AG09319 (cell line): Measurements from ENCODE around the gene PRKAR2A.
"Not testable (repeated sequence)": the region's sequence is repeated elsewhere in the genome, so short reads cannot be mapped to it uniquely, and the experiment has no call there.

Experiments used
- DNase-seq: peaks from one replicate; pipeline ENCODE4 v3.0.0-alpha.2; 2010; ENCODE audit warnings: low read depth; ENCODE audit errors: extremely low read depth
- CTCF ChIP-seq: IDR thresholded peaks from 2 replicates; pipeline ENCODE4 v1.5.1; 2011; ENCODE audit warnings: low read depth, mild to moderate bottlenecking, inconsistent platforms, low read length, moderate library complexity

The PRKAR2A gene

DNA sequence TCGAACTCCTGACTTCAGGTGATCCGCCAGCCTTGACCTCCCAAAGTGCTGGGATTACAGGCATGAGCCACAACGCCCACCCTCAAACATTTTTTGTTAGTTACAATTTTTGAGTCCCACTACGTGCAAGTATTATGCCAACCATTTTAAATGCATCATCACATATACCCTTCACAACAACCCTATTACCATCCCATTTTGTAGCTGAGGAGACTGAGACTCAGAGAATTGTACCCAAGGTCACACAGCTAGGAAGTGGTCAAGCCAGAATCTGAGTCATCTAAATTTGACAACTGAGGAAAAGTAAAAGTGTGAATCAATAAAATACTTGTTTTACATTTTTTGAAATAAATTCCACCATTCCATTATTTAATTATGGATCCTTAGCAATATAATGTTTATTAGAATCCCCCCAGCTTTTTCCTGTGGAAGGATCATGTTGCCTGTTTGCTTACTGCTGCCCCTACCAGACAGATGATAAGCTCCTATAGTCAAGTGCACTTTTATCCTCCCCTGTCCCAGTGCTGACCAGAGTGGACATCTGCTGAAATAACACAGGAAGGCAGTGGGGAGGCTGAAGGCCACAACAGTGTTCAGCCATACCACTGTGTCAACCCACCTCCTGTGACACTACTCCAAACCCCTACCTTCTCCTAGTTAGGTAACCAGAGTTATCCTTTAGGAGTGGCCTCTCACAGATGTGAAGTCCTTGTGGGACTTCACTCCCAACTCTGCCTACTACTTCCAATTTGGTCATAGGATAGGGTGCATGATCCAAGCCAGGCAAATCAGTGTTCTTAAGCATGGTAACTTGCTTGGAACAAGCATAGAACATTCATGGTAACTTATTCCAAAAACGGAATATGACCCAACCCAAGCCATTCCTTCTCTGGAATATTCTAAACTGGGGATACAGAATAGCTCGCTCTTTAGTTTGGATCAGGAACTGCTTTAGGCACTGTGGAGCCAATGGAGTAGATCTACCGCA, 28.1 kb downstream of the PRKAR2A start:
- DNase-seq = no peak
- no peak for TF ChIP-seq CTCF

GRCh38 chr3:48811524-48811923, 36.1 kb downstream of the PRKAR2A start:
- TF ChIP-seq CTCF = no peak
- no peak for DNase-seq

DNA sequence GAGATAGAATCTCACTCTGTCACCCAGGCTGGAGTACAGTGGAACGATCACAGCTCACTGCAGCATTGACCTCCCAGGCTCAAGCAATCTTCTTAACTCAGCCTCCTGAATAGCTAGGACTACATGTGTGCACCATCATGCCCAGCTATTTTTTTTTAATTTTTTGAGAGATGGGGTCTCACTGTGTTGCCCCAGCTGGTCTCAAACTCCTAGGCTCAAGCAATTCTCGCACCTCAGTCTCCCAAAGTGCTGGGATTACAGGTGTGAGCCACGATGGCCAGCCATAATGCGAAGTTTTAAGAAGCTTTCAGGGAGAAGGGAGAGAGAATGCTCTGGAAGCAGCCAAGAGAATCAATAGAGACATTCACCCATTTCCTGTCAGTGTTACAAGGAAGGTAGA, 42.7 kb downstream of the PRKAR2A start:
- DNase-seq = no peak
- no peak for TF ChIP-seq CTCF

DNA sequence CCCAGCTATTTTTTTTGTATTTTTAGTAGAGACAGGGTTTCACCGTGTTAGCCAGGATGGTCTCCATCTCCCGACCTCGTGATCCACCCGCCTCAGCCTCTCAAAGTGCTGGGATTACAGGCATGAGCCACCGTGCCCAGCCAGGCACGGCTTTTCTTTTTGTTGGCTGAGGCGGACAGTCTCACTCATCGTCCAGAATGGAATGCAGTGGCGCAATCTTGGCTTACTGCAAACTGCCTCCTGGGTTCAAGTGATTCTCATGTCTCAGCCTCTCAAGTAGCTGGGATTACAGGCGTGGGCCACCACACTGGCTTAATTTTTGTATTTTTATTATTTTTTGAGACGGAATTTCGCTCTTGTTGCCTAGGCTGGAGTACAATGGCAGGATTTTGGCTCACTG, 46.8 kb downstream of the PRKAR2A start:
- DNase-seq = not testable (repeated sequence)

- no peak for TF ChIP-seq CTCF
- no peak for DNase-seq
These were observed 48.7 kb downstream of the PRKAR2A start for GRCh38 chr3:48798998-48799397.

DNA sequence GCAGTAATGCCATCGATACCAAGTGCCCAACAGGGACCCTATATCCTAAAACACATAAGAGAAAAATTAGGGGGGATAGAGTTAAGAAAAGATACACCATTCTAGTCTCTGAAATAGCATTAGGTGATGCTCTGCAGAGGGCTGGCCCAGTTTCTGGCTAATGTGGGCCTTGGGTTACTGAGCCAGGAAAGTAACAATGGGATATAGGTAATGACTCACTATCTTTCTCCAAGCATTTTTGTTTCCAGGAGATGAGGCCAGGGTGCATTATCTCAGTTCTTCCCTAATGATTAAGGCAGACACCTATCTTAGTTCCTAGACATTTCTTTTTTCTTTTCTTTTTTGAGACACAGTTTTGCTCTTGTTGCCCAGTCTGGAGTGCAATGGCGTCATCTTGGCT, 50.0 kb downstream of the PRKAR2A start:
- no peak for DNase-seq
- TF ChIP-seq CTCF = no peak

- no peak for DNase-seq
- TF ChIP-seq CTCF = no peak
These were observed 51.5 kb downstream of the PRKAR2A start for GRCh38 chr3:48795997-48796732.

DNA sequence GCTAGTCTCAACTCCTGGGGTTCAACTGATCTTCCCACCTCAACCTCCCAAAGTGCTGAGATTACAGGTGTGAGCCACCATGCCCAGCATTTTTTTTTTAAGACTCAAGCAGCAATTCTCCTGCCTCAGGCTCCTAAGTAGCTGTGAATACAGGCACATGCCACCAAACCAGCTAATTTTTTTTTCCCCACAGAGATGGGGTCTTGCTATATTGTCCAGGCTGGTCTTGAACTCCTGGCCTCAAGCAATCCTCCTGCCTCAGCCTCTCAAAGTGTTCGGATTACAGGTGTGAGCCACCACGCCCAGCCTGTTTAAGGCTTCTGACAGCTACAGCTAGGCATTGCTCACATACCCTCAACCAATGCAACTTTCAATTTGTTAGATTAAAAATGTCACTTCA, 54.2 kb downstream of the PRKAR2A start:
- DNase-seq = not testable (repeated sequence)
